SK-N-SH treated with all-trans-retinoic acid at 6 μM for 48 hours (cell line): Measurements from ENCODE around the gene FAM20A.

Experiments used
- ATAC-seq: fragments of 200-7000 bp; cut with Tn5 transposase; 3 replicates; pipeline ENCODE4 v1.9.1; 2020; ENCODE audit warnings: mild to moderate bottlenecking, moderate library complexity
- ARNTL ChIP-seq: fragments of 450-650 bp; formaldehyde crosslinking; IDR thresholded peaks from 2 replicates; pipeline ENCODE4 v1.5.0; 2020; ENCODE audit warnings: low read depth, mild to moderate bottlenecking, moderate library complexity, borderline replicate concordance
- BACH2 ChIP-seq: fragments of 250-450 bp; sonication (Bioruptor Pico); IDR thresholded peaks from 2 replicates; pipeline ENCODE4 v1.9.0; 2021; ENCODE audit warnings: mild to moderate bottlenecking, borderline replicate concordance
- CSDC2 ChIP-seq: fragments of 250-450 bp; sonication (Bioruptor Pico); IDR thresholded peaks from 2 replicates; pipeline ENCODE4 v1.5.0; 2020; ENCODE audit warnings: mild to moderate bottlenecking, moderate library complexity
- ESRRG ChIP-seq: fragments of 250-450 bp; sonication (Bioruptor Pico); IDR thresholded peaks from 2 replicates; pipeline ENCODE4 v1.6.1; 2021; ENCODE audit warnings: mild to moderate bottlenecking
- GLIS3 ChIP-seq: fragments of 250-450 bp; sonication (Bioruptor Pico); IDR thresholded peaks from 2 replicates; pipeline ENCODE4 v1.5.0; 2020; ENCODE audit warnings: mild to moderate bottlenecking, moderate library complexity
- ISL1 ChIP-seq: fragments of 250-450 bp; sonication (Bioruptor Pico); IDR thresholded peaks from 2 replicates; pipeline ENCODE4 v2.1.2; 2022; ENCODE audit warnings: mild to moderate bottlenecking, moderate library complexity
- OSR1 ChIP-seq: fragments of 250-450 bp; sonication (Bioruptor Pico); IDR thresholded peaks from 2 replicates; pipeline ENCODE4 v1.8.0; 2022; ENCODE audit warnings: moderate library complexity, mild to moderate bottlenecking, inconsistent platforms
- PPARA ChIP-seq: fragments of 250-450 bp; sonication (Bioruptor Pico); IDR thresholded peaks from 2 replicates; pipeline ENCODE4 v1.5.0; 2020; ENCODE audit warnings: mild to moderate bottlenecking, borderline replicate concordance
- RARB ChIP-seq: fragments of 250-450 bp; sonication (Bioruptor Pico); IDR thresholded peaks from 2 replicates; pipeline ENCODE4 v1.8.0; 2021; ENCODE audit warnings: mild to moderate bottlenecking, moderate library complexity
- SNAI2 ChIP-seq: fragments of 250-450 bp; sonication (Bioruptor Pico); IDR thresholded peaks from 2 replicates; pipeline ENCODE4 v1.5.0; 2020; ENCODE audit warnings: mild to moderate bottlenecking, moderate library complexity
- TOX ChIP-seq: fragments of 250-450 bp; sonication (Bioruptor Pico); IDR thresholded peaks from 2 replicates; pipeline ENCODE4 v1.8.0; 2021; ENCODE audit warnings: mild to moderate bottlenecking, moderate library complexity, borderline replicate concordance
- ZC3H10 ChIP-seq: fragments of 250-450 bp; sonication (Bioruptor Pico); IDR thresholded peaks from 2 replicates; pipeline ENCODE4 v1.5.1; 2021; ENCODE audit warnings: mild to moderate bottlenecking, moderate library complexity
- ZNF565 ChIP-seq: fragments of 450-650 bp; formaldehyde crosslinking; conservative IDR thresholded peaks from 2 replicates; pipeline ENCODE4 v1.5.0; 2020; ENCODE audit warnings: low read depth, mild to moderate bottlenecking, moderate library complexity
- ZNF70 ChIP-seq: fragments of 450-650 bp; formaldehyde crosslinking; IDR thresholded peaks from 2 replicates; pipeline ENCODE4 v1.5.0; 2020; ENCODE audit warnings: mild to moderate bottlenecking, moderate library complexity
- TF ChIP-seq, protein P1 (sequence below): fragments of 250-450 bp; sonication (Bioruptor Pico); IDR thresholded peaks from 2 replicates; pipeline ENCODE4 v1.5.1; 2020; ENCODE audit warnings: low read depth, mild to moderate bottlenecking, moderate library complexity
- TF ChIP-seq, protein P2 (sequence below): fragments of 250-450 bp; sonication (Bioruptor Pico); IDR thresholded peaks from 2 replicates; pipeline ENCODE4 v1.8.0; 2020; ENCODE audit warnings: mild to moderate bottlenecking, moderate library complexity, borderline replicate concordance
- TF ChIP-seq, protein P3 (sequence below): fragments of 250-450 bp; sonication (Bioruptor Pico); IDR thresholded peaks from 2 replicates; pipeline ENCODE4 v1.5.1; 2021; ENCODE audit warnings: mild to moderate bottlenecking, moderate library complexity
- TF ChIP-seq, protein P4 (sequence below): fragments of 250-450 bp; sonication (Bioruptor Pico); IDR thresholded peaks from 2 replicates; pipeline ENCODE4 v1.8.0; 2021; ENCODE audit warnings: low read depth, mild to moderate bottlenecking, moderate library complexity, borderline replicate concordance

The FAM20A gene

DNA sequence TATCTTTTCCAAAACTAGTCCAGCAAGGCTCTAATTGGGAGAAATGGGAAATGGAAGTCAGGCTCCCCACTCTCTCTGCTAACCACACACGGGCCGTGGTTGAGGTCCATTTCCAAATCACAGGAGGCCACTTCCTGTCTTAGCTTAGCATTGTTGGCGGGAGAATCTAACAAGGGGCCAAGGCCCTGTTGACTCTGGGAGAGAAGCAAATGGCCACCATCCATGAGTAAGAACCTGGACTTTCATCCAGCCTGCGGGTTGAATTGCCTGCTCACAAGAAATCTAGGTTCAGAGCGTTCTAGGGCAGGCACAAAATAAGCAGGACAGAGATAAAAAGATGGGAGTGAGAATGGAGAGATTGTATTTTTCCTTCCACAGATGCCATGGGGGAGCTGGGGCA lies 5.7 kb downstream of the FAM20A start:
- ATAC-seq, result no peak
- TF ChIP-seq, protein P1, sequence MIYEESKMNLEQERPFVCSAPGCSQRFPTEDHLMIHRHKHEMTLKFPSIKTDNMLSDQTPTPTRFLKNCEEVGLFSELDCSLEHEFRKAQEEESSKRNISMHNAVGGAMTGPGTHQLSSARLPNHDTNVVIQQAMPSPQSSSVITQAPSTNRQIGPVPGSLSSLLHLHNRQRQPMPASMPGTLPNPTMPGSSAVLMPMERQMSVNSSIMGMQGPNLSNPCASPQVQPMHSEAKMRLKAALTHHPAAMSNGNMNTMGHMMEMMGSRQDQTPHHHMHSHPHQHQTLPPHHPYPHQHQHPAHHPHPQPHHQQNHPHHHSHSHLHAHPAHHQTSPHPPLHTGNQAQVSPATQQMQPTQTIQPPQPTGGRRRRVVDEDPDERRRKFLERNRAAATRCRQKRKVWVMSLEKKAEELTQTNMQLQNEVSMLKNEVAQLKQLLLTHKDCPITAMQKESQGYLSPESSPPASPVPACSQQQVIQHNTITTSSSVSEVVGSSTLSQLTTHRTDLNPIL (CRISPR knock-in tag), result no peak
- TF ChIP-seq, protein P2, sequence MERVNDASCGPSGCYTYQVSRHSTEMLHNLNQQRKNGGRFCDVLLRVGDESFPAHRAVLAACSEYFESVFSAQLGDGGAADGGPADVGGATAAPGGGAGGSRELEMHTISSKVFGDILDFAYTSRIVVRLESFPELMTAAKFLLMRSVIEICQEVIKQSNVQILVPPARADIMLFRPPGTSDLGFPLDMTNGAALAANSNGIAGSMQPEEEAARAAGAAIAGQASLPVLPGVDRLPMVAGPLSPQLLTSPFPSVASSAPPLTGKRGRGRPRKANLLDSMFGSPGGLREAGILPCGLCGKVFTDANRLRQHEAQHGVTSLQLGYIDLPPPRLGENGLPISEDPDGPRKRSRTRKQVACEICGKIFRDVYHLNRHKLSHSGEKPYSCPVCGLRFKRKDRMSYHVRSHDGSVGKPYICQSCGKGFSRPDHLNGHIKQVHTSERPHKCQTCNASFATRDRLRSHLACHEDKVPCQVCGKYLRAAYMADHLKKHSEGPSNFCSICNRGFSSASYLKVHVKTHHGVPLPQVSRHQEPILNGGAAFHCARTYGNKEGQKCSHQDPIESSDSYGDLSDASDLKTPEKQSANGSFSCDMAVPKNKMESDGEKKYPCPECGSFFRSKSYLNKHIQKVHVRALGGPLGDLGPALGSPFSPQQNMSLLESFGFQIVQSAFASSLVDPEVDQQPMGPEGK, result no peak
- TF ChIP-seq OSR1 (CRISPR knock-in tag), result no peak
- TF ChIP-seq ARNTL (CRISPR knock-in tag), result no peak
- TF ChIP-seq, protein P3, sequence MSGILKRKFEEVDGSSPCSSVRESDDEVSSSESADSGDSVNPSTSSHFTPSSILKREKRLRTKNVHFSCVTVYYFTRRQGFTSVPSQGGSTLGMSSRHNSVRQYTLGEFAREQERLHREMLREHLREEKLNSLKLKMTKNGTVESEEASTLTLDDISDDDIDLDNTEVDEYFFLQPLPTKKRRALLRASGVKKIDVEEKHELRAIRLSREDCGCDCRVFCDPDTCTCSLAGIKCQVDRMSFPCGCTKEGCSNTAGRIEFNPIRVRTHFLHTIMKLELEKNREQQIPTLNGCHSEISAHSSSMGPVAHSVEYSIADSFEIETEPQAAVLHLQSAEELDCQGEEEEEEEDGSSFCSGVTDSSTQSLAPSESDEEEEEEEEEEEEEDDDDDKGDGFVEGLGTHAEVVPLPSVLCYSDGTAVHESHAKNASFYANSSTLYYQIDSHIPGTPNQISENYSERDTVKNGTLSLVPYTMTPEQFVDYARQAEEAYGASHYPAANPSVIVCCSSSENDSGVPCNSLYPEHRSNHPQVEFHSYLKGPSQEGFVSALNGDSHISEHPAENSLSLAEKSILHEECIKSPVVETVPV, result no peak
- no peak for TF ChIP-seq PPARA (CRISPR knock-in tag)
- no peak for TF ChIP-seq BACH2
- no peak for TF ChIP-seq ZNF565 (CRISPR knock-in tag)
- TF ChIP-seq TOX (CRISPR knock-in tag), result no peak
- no peak for TF ChIP-seq CSDC2
- TF ChIP-seq ZC3H10 (CRISPR knock-in tag), result no peak

DNA sequence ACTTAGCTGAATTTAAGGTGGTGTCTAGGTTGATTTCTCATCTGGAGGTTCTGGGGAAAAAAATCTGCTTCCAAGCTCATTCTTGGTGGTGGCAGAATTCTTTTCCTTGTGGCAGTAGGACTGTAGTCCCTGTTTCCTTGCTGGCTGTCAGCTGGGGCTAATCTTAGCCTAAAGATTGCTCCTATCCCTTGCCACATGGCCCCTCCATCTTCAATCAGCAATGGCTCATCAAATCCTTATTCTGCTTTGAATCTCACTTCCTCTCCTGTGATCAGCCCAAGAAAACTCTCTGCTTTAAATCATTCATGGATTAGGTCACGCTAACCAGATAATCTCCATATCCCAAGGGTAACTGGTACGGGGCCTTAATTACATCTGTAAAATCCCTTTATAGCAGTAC lies 6.6 kb downstream of the FAM20A start:
- no peak for ATAC-seq
- TF ChIP-seq GLIS3 (CRISPR knock-in tag) (no peak), ZC3H10 (CRISPR knock-in tag) (no peak)

DNA sequence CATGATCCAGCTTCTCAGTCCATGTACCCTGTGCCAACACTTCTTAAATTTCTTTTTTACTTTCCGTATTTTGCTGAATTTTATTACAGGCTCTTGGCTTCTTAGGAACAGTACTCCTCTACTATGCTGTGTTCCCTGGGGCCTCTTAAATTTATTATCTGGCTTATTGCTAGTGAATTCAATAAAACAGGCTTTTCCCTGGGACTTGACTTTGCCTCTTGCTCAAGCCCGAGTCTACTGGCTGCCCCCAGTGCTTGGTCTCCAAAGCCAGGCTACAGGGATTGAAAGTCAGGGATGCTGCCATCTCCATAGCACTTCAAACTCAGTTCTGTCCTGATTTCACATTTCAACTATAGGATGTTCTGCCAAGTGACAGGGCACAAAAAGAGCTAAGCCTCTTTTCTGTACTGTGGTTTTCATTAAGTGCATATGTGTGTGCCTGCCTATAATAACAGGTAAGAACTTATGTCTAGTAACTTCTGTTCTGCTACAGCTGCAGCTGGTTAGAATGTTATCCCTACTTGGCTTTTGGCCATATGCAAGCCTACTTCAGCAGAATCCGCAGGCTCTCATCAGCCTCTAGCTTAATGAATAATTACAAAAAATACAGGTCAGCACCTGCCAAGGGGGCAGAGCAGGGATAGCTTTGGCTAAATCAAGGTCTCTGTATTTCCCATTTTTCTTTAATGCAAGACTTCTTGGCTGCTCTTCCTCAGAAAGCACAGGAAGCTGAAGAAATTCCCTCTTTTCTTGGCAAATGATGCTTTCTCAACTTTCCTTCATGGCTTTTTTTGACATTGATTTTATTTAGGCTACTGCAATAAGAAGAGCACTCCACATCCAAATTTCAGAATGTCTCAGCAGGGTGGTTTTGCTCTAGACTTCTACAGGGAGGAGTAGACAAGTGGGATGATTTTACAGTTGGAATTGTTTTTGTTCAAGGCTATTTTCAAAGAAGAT lies 8.2 kb downstream of the FAM20A start:
- TF ChIP-seq ESRRG (CRISPR knock-in tag) (no peak), ARNTL (CRISPR knock-in tag) (no peak)
- TF ChIP-seq, protein P4, sequence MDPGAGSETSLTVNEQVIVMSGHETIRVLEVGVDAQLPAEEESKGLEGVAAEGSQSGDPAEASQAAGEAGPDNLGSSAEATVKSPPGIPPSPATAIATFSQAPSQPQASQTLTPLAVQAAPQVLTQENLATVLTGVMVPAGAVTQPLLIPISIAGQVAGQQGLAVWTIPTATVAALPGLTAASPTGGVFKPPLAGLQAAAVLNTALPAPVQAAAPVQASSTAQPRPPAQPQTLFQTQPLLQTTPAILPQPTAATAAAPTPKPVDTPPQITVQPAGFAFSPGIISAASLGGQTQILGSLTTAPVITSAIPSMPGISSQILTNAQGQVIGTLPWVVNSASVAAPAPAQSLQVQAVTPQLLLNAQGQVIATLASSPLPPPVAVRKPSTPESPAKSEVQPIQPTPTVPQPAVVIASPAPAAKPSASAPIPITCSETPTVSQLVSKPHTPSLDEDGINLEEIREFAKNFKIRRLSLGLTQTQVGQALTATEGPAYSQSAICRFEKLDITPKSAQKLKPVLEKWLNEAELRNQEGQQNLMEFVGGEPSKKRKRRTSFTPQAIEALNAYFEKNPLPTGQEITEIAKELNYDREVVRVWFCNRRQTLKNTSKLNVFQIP (CRISPR knock-in tag), result no peak
- TF ChIP-seq, all 23 proteins: peak for 0
- ATAC-seq, result no peak

DNA sequence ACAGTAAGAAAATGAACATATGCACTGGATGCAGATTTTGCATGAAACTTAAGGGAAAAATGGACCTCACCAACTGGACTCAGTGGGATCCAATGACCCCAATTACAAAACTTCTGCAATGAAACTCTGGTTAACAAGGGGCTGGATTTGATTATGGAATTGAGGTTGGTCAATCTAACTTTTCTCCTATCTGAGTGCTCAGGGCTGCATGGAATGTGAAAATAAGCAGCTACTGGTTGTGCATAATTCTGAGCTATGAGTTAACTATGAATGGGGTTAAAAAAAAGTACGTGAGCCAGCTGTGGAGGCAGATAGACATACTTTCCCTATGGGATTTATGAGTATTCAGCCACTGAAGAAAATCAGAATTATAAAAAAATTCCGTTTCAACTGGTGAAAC lies 9.2 kb downstream of the FAM20A start:
- TF ChIP-seq, protein P1 (CRISPR knock-in tag), result no peak
- TF ChIP-seq TOX (CRISPR knock-in tag), result no peak
- no peak for TF ChIP-seq SNAI2 (CRISPR knock-in tag)
- no peak for TF ChIP-seq RARB
- TF ChIP-seq, protein P3, result no peak
- TF ChIP-seq, protein P4 (CRISPR knock-in tag), result no peak
- TF ChIP-seq OSR1 (CRISPR knock-in tag), result no peak
- TF ChIP-seq CSDC2, result no peak
- TF ChIP-seq ISL1 (CRISPR knock-in tag), result no peak
- TF ChIP-seq ZNF70 (CRISPR knock-in tag), result no peak
- no peak for TF ChIP-seq GLIS3 (CRISPR knock-in tag)
- no peak for ATAC-seq
